Smooth muscle cell (in vitro differentiated cells): Measurements from ENCODE around the gene CERS5. TPM values are rescaled to one million over a fixed set of nuclear protein-coding genes. Genes with fewer than 3 reads are reported as not detected.

ENCODE experiments used
- DNase-seq: peaks from one replicate; lab custom pipeline; 2025; ENCODE audit not compliant: unreplicated experiment; lab: John Stamatoyannopoulos, UW
- H2AFZ ChIP-seq: fragments of 200-600 bp; sonication (generic); 2 replicates; pipeline ENCODE4 v1.6.0; 2016; ENCODE audit warnings: antibody characterized with exemption, low read depth, mild to moderate bottlenecking
- H3F3A ChIP-seq: fragments of 200-600 bp; sonication (generic); 2 replicates; pipeline ENCODE4 v1.6.0; 2017; ENCODE audit warnings: antibody characterized with exemption, low read depth
- H3K27ac ChIP-seq: fragments of 200-600 bp; sonication (generic); 2 replicates; pipeline ENCODE4 v1.5.1; 2016; ENCODE audit warnings: low read depth, mild to moderate bottlenecking
- H3K27me3 ChIP-seq: fragments of 200-600 bp; sonication (generic); 2 replicates; pipeline ENCODE4 v1.6.1; 2016; ENCODE audit warnings: low read depth, mild to moderate bottlenecking
- H3K36me3 ChIP-seq: fragments of 200-600 bp; sonication (generic); 2 replicates; pipeline ENCODE4 v1.5.1; 2016; ENCODE audit warnings: low read depth
- H3K4me1 ChIP-seq: fragments of 200-600 bp; sonication (generic); 2 replicates; pipeline ENCODE4 v1.5.1; 2016; ENCODE audit warnings: low read depth
- H3K4me2 ChIP-seq: fragments of 200-600 bp; sonication (generic); 2 replicates; pipeline ENCODE4 v1.6.0; 2016; ENCODE audit warnings: mild to moderate bottlenecking
- H3K4me3 ChIP-seq: fragments of 200-600 bp; sonication (generic); 2 replicates; pipeline ENCODE4 v1.5.1; 2016; ENCODE audit warnings: mild to moderate bottlenecking
- H3K79me2 ChIP-seq: fragments of 200-600 bp; sonication (generic); 2 replicates; pipeline ENCODE4 v1.6.0; 2016; ENCODE audit warnings: low read depth, mild to moderate bottlenecking
- H3K9ac ChIP-seq: fragments of 200-600 bp; sonication (generic); 2 replicates; pipeline ENCODE4 v1.6.0; 2016; ENCODE audit warnings: low read depth
- H3K9me3 ChIP-seq: fragments of 200-600 bp; sonication (generic); replicated peaks from 2 replicates; pipeline ENCODE4 v1.5.1; 2016; ENCODE audit warnings: low read depth
- H4K20me1 ChIP-seq: fragments of 200-600 bp; sonication (generic); 2 replicates; pipeline ENCODE4 v1.6.0; 2016; ENCODE audit warnings: low read depth
- CTCF ChIP-seq: fragments of 200-600 bp; sonication (generic); IDR thresholded peaks from 2 replicates; pipeline ENCODE4 v1.5.1; 2017; ENCODE audit warnings: borderline replicate concordance, mild to moderate bottlenecking, antibody characterized with exemption; ENCODE audit not compliant: insufficient read depth, poor library complexity, severe bottlenecking
- WGBS: methylation state at CpG from one replicate; pipeline ENCODE4 v1.1.7; 2016; ENCODE audit warnings: low lambda C conversion rate; 5-methylcytosine and 5-hydroxymethylcytosine counted together
- polyA plus RNA-seq: library from polyadenylated mRNA; unstranded; fragments of >200 nt; fragmentation: Nextera tagmentation; extraction: Ambion mirVana; gene quantifications from 2 replicates; pipeline ENCODE4 v1.2.1, GENCODE V29; 2016
- total RNA-seq: library from RNA; depleted of rRNA; stranded (reverse); fragments of >200 nt; gene quantifications from 2 replicates; pipeline ENCODE4 v1.2.3, GENCODE V29; 2014

CERS5 gene
- total and polyA plus RNA-seq, 2 experiments from 2014 or later, result 53.5 to 102 TPM

DNA sequence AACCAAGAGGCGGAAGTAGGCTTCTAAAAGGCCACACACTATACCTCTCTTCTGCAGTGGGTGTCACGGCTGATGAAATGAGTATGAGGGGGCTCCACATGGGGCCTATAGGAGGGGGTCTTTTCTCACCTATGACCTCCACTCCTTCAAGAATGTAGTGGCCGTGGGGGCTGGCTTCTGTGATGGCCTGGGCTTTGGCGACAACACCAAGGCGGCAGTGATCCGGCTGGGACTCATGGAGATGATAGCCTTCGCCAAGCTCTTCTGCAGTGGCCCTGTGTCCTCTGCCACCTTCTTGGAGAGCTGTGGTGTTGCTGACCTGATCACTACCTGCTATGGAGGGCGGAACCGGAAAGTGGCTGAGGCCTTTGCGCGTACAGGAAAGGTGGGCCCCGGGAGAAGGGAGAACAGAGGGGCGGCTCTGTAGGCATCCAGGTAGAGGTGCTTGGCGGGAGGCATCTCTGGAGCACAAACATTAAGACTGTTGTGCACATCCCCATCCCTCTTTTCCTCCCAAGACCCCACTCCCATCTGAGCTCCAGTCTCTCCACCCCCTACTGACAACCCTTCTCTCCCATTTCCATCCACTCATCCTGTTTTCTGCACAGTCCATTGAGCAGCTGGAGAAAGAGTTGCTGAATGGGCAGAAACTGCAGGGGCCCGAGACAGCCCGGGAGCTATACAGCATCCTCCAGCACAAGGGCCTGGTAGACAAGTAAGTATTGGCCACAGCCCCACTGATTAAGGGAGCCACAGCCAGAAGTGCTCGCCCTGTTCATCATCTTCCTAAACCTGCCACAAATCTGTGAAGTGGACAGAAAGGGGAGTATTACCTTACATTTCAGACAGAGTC lies 59.5 kb downstream of the CERS5 start:
- Histone ChIP-seq H2AFZ (no peak overlapping the region), H3F3A (peaks cover 5% of the 10 kb centered on the region), H3K27ac (no peak overlapping the region), H3K36me3 (no peaks in the 10 kb centered on the region), H3K27me3 (no peaks in the 10 kb centered on the region), H3K9ac (no peak overlapping the region), H3K79me2 (peaks cover under 1% of the 10 kb centered on the region), H4K20me1 (no peaks in the 10 kb centered on the region), H3K4me1 (peaks cover 13% of the 10 kb centered on the region), H3K9me3 (no peaks in the 10 kb centered on the region), H3K4me3 (no peak overlapping the region), H3K4me2 (no peak overlapping the region)
- WGBS, result 93% methylated on average over 17 of the region's 17 CpGs
- TF ChIP-seq CTCF, result no peak
- no peak for DNase-seq

DNA sequence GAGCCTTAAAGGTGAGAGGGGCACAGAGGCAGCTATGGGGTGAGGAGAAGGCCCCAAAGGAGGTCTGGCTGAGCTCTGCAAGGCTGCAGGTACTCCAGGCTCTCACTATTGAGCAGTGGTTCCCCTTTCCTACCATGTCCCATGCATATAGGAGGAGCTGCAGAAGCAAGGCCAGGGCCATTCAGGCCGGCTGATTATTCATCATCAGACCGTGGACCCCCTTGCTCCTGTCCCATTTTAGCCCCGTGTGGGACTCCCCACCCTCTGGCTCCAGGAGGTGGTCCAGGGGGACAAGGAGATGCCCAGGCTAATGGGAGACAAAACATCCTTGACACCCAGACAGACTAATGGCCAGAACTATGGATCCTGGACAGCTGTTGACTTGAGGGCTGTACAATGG lies 60.3 kb downstream of the CERS5 start:
- DNase-seq, result no peak
- Histone ChIP-seq H3K79me2 (no peaks in the 10 kb centered on the region), H3K4me3 (no peak overlapping the region), H2AFZ (no peak overlapping the region), H3F3A (no peaks in the 10 kb centered on the region), H4K20me1 (no peaks in the 10 kb centered on the region), H3K36me3 (no peaks in the 10 kb centered on the region), H3K27me3 (no peaks in the 10 kb centered on the region), H3K9ac (no peak overlapping the region), H3K4me1 (peaks cover 13% of the 10 kb centered on the region), H3K4me2 (no peak overlapping the region), H3K9me3 (no peaks in the 10 kb centered on the region), H3K27ac (no peak overlapping the region)
- no peak for TF ChIP-seq CTCF
- WGBS, result 85% methylated on average over 3 of the region's 3 CpGs

DNA sequence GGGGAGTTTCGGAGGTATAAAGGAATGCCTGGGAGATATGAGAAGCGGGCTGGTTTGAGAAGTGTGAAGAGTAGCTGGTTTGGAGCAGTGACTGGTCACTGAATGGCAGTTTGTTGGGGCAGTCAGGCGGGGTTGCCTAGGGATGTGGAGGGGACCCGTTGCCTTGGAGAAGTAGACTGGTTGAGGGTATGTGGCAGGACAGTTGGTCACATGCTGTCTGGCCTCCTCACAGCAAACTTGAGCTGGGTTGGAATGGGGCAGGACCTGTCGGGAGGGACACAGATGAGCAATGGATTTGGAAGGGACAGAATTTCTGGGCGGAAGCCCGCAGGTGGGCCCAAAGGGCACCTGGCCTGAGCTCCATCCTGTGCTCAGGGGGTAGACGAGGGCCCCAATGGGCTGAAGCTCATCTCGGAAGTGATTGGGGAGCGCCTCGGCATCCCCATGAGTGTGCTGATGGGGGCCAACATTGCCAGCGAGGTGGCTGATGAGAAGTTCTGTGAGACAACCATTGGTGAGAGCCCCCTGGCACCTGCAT lies 61.2 kb downstream of the CERS5 start:
- WGBS, result 92% methylated on average over 11 of the region's 12 CpGs
- no peaks in the 10 kb centered on the region for H3K27me3 ChIP-seq
- no peak overlapping the region for H3K4me2 ChIP-seq
- H3K4me3 ChIP-seq, result no peak overlapping the region
- H2AFZ ChIP-seq, result no peak overlapping the region
- H3F3A ChIP-seq, result no peaks in the 10 kb centered on the region
- H4K20me1 ChIP-seq, result no peaks in the 10 kb centered on the region
- no peak overlapping the region for H3K27ac ChIP-seq
- no peak for TF ChIP-seq CTCF
- no peak for DNase-seq
- no peaks in the 10 kb centered on the region for H3K36me3 ChIP-seq
- peaks cover 10% of the 10 kb centered on the region for H3K4me1 ChIP-seq
- no peaks in the 10 kb centered on the region for H3K9me3 ChIP-seq
- H3K9ac ChIP-seq, result no peak overlapping the region
- H3K79me2 ChIP-seq, result no peaks in the 10 kb centered on the region
